Natural killer cell (primary cell): Measurements from ENCODE around the gene PAPOLA. TPM values are rescaled to one million over a fixed set of nuclear protein-coding genes. Genes with fewer than 3 reads are reported as not detected.
A peak's percentile ranks its signal among the peaks of the same experiment; 100 is the strongest.

Experiments
- ATAC-seq, 3 donors: fragments of 150-1000 bp in 2 of 3; fragments of 200-7000 bp in 1 of 3; cut with Tn5 transposase; 1 replicate in 1 of 3; 2 replicates in 2 of 3; pipeline ENCODE4 v1.10.0; 2021; ENCODE audit warnings: mild to moderate bottlenecking in 2 of 3, moderate library complexity in 2 of 3
- DNase-seq, 2 donors: peaks; one replicate each; pipeline versions ENCODE4 v3.0.0 to v3.0.0-alpha.2; 2013 to 2021; ENCODE audit warnings: mixed read lengths in 1 of 2
- H3K27ac ChIP-seq: one replicate; pipeline ENCODE4 v1.5.1; 2013; ENCODE audit warnings: mild to moderate bottlenecking, low read length
- H3K27me3 ChIP-seq: one replicate; pipeline ENCODE4 v1.6.1; 2013; ENCODE audit warnings: low read length; ENCODE audit not compliant: control insufficient read depth, insufficient read depth
- H3K36me3 ChIP-seq: one replicate; pipeline ENCODE4 v1.6.1; 2013; ENCODE audit warnings: low read length; ENCODE audit not compliant: control insufficient read depth, insufficient read depth
- H3K4me1 ChIP-seq: one replicate; pipeline ENCODE4 v1.6.1; 2013; ENCODE audit warnings: low read length; ENCODE audit not compliant: control insufficient read depth, insufficient read depth
- H3K4me3 ChIP-seq: one replicate; pipeline ENCODE4 v1.5.1; 2013; ENCODE audit warnings: low read length
- H3K9me3 ChIP-seq: one replicate; pipeline ENCODE4 v1.6.1; 2013; ENCODE audit warnings: low read length; ENCODE audit not compliant: control insufficient read depth, insufficient read depth
- H3K27ac Mint-ChIP-seq, 2 donors: one replicate each; pipeline ENCODE4 v1.8.0; 2022; ENCODE audit warnings: mild to moderate bottlenecking in 2 of 2, mixed read lengths in 2 of 2, moderate library complexity in 1 of 2
- H3K27me3 Mint-ChIP-seq, 2 donors: one replicate each; pipeline ENCODE4 v1.8.0; 2022; ENCODE audit warnings: low read depth in 2 of 2, mixed read lengths in 2 of 2
- H3K36me3 Mint-ChIP-seq: one replicate; pipeline ENCODE4 v1.8.0; 2022; ENCODE audit warnings: mixed read lengths
- H3K4me1 Mint-ChIP-seq, 2 donors: one replicate each; pipeline ENCODE4 v1.8.0; 2022; ENCODE audit warnings: mixed read lengths in 2 of 2
- H3K4me3 Mint-ChIP-seq: one replicate; pipeline ENCODE4 v1.8.0; 2022; ENCODE audit warnings: mild to moderate bottlenecking, moderate library complexity, mixed read lengths
- H3K9me3 Mint-ChIP-seq, 2 donors: one replicate each; pipeline ENCODE4 v1.8.0; 2022; ENCODE audit warnings: mixed read lengths in 2 of 2
- WGBS: methylation state at CpG from one replicate; pipeline ENCODE4 v1.1.7; 2013; ENCODE audit warnings: missing lambda C conversion rate; ENCODE audit not compliant: insufficient coverage; 5-methylcytosine and 5-hydroxymethylcytosine counted together
- intact Hi-C: fragments of 100-400 bp; cut with micrococcal nuclease; formaldehyde crosslinking; loops from one replicate; pipeline ENCODE4 v1.14.2; 2022
- total RNA-seq, 4 donors: library from RNA; stranded (reverse); fragments of 120-200 nt in 1 of 4; gene quantifications; one replicate each; pipeline versions ENCODE4 v1.2.3 to v1.2.4, GENCODE V29; 2013 to 2022
- TF ChIP-seq, protein P1 (sequence below): fragments of 200-600 bp; IDR thresholded peaks from one replicate; pipeline ENCODE4 v1.8.0; 2022; ENCODE audit warnings: antibody characterized with exemption

PAPOLA gene
- total RNA-seq, 3 donors from 2014 or later (not counting 1 experiment from before 2014, with no cell fraction given): 200 to 225 (median 224) TPM

DNA sequence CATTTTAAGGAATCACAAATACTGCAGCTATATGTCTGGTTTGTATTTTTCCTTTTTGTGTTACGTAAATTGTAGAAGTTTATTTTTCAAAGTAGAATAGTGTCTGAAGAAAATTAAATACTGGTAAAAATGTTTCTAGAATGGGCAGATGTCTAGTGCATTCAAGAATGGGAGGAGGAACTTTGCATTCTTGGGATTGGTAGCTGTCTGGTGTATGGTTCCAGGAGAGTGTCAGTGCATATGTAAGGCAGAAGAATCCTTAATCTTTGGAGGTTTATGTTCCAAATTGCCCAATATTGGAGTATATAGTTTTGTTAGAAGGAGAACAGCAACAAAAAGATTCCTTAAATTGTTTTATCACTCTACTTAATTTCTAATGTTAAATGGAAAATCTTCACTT is 13.5 kb downstream of the PAPOLA start:
- Histone ChIP-seq H3K36me3 (peaks cover 2% of the 10 kb centered on the region), H3K4me1 (peaks cover 16% of the 10 kb centered on the region), H3K27me3 (no peaks in the 10 kb centered on the region), H3K9me3 (no peaks in the 10 kb centered on the region), H3K27ac (no peak overlapping the region), H3K4me3 (no peak overlapping the region)
- Mint-ChIP-seq H3K27me3 (no peaks in the 10 kb centered on the region), H3K36me3 (no peaks in the 10 kb centered on the region), H3K27ac (no peak overlapping the region), H3K4me3 (no peak overlapping the region), H3K4me1 (peaks cover 59 to 69% of the 10 kb centered on the region in 2 donors), H3K9me3 (no peaks in the 10 kb centered on the region)
- intact Hi-C loops: no loop called here
- ATAC-seq: no peak
- 93% methylated on average over 1 of the region's 1 CpG for whole genome bisulfite sequencing
- DNase-seq: no peak
- TF ChIP-seq, protein P1, sequence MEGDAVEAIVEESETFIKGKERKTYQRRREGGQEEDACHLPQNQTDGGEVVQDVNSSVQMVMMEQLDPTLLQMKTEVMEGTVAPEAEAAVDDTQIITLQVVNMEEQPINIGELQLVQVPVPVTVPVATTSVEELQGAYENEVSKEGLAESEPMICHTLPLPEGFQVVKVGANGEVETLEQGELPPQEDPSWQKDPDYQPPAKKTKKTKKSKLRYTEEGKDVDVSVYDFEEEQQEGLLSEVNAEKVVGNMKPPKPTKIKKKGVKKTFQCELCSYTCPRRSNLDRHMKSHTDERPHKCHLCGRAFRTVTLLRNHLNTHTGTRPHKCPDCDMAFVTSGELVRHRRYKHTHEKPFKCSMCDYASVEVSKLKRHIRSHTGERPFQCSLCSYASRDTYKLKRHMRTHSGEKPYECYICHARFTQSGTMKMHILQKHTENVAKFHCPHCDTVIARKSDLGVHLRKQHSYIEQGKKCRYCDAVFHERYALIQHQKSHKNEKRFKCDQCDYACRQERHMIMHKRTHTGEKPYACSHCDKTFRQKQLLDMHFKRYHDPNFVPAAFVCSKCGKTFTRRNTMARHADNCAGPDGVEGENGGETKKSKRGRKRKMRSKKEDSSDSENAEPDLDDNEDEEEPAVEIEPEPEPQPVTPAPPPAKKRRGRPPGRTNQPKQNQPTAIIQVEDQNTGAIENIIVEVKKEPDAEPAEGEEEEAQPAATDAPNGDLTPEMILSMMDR: no peak

DNA sequence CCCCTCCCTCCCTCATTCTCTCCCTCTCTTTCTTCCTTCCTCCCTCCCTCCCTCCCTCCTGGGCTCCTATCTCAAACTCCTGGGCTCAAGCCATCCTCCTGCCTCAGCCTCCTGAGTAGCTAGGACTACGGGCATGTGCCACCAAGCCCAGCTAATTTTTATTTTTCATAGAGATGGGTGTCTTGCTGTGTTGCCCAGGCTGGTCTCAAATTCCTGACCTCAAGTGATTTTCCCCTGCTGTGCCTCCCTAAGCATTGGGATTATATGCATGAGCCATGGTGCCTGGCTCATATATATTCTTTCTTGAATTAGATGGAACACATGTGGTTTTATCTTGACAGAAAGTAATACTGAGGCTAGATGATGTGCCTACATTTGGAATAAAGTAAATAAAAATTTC is 14.2 kb downstream of the PAPOLA start:
- H3K9me3 Mint-ChIP-seq: no peaks in the 10 kb centered on the region
- no peaks in the 10 kb centered on the region for H3K36me3 Mint-ChIP-seq
- peaks cover 53 to 63% of the 10 kb centered on the region in 2 donors for H3K4me1 Mint-ChIP-seq
- no peaks in the 10 kb centered on the region for H3K9me3 ChIP-seq
- peak overlapping the region; percentile 21 for H3K4me3 Mint-ChIP-seq
- H3K27me3 ChIP-seq: no peaks in the 10 kb centered on the region
- intact Hi-C loops: no loop called here
- DNase-seq (no peak), ATAC-seq (no peak)
- no peaks in the 10 kb centered on the region for H3K27me3 Mint-ChIP-seq
- H3K4me1 ChIP-seq: peaks cover 16% of the 10 kb centered on the region
- 100% methylated on average over 1 of the region's 1 CpG for WGBS
- peaks cover 7% of the 10 kb centered on the region for H3K36me3 ChIP-seq
- no peak overlapping the region for H3K4me3 ChIP-seq
- TF ChIP-seq, protein P1: no peak
- no peak overlapping the region for H3K27ac Mint-ChIP-seq
- no peak overlapping the region for H3K27ac ChIP-seq

DNA sequence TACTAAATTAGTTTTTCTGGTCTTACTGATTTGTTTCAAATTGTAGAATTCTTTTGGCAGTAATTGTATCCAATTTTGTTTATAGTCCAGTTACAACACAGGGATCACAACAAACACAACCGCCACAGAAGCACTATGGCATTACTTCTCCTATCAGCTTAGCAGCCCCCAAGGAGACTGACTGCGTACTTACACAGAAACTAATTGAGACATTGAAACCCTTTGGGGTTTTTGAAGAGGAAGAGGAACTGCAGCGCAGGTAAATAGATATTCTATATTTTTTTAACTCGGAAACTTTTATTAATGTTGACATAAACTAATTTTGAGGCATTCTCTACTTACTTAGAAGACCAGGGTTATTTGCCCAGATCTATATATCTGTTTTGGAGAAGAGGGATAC is 17.8 kb downstream of the PAPOLA start:
- Mint-ChIP-seq H3K27me3 (no peaks in the 10 kb centered on the region), H3K27ac (peak overlapping the region in 1 of 2 donors; percentile 35), H3K4me1 (peaks cover 29 to 39% of the 10 kb centered on the region in 2 donors), H3K36me3 (no peaks in the 10 kb centered on the region), H3K4me3 (no peak overlapping the region), H3K9me3 (no peaks in the 10 kb centered on the region)
- Histone ChIP-seq H3K4me3 (no peak overlapping the region), H3K4me1 (peaks cover 8% of the 10 kb centered on the region), H3K27ac (no peak overlapping the region), H3K9me3 (no peaks in the 10 kb centered on the region), H3K27me3 (no peaks in the 10 kb centered on the region), H3K36me3 (peaks cover 31% of the 10 kb centered on the region)
- TF ChIP-seq, protein P1: no peak
- ATAC-seq: no peak
- DNase-seq: no peak
- intact Hi-C loops: no loop called here
- WGBS: 100% methylated on average over 1 of the region's 4 CpGs

DNA sequence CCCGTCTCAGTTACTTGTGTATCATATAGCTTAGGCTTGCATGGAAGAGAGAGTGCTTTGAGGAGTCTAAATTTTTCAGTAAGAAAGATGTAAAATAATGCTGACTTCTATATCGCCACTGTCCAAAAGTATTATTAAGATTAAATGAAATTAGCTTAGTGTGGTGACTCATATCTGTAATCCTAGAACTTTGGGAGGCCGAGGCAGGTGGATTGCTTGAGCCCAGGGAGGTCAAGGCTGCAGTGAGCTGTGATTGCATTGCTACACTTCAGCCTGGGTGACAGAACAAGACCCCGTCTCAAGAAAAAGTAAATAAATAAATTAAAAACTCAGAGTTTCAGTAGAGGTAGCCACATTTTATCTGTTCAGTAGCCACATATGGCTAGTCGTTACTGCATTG is 23.3 kb downstream of the PAPOLA start:
- whole genome bisulfite sequencing: 99% methylated on average over 5 of the region's 5 CpGs
- TF ChIP-seq, protein P1: no peak
- Histone ChIP-seq H3K4me3 (no peak overlapping the region), H3K27me3 (no peaks in the 10 kb centered on the region), H3K4me1 (no peaks in the 10 kb centered on the region), H3K27ac (no peak overlapping the region), H3K36me3 (peaks cover 65% of the 10 kb centered on the region), H3K9me3 (no peaks in the 10 kb centered on the region)
- Mint-ChIP-seq H3K9me3 (no peaks in the 10 kb centered on the region), H3K27me3 (no peaks in the 10 kb centered on the region), H3K27ac (peak overlapping the region in 1 of 2 donors; percentile 27), H3K4me3 (no peak overlapping the region), H3K36me3 (peaks cover 11% of the 10 kb centered on the region), H3K4me1 (peaks cover 7 to 13% of the 10 kb centered on the region in 2 donors)
- no peak for ATAC-seq
- no peak for DNase-seq
- intact Hi-C loops: no loop called here
